Stimulated activated CD8-positive, alpha-beta memory T cell treated with anti-CD3 and anti-CD28 coated beads, Interleukin-7, amount 100 ng/mL, for 1 hour (primary cell): Measurements from ENCODE around the gene WIPF1.

Experiments
- DNase-seq, 2 donors: peaks; one replicate each; pipeline ENCODE4 v3.0.0-alpha.2; 2020; ENCODE audit warnings: low read depth in 2 of 2

The WIPF1 gene

DNA sequence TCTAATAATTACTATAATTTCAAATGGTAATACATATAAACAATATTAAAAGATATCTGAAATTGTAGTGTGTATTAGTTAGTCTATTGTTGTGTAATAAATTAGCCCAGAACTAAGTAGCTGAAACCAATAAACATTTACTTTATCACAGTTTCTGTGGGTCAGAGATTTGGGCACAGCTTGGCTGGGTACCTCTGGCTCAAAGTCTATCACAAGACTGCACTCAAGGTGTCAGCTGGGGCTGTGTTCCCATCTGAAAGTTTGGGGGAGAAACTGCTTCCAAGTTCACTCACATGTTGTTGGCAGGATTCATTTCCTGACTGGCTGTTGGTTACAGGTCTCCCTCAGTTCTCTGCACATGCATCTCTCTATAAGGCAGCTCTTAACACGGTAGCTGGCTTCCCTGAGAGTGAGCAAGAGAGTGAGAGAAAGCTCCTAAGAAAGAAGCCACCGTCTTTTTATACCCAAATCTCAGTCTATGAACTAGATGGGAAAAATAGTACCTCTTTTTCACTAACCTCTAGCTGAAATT is 25.6 kb upstream of the WIPF1 start:
- DNase-seq, result no peak

DNA sequence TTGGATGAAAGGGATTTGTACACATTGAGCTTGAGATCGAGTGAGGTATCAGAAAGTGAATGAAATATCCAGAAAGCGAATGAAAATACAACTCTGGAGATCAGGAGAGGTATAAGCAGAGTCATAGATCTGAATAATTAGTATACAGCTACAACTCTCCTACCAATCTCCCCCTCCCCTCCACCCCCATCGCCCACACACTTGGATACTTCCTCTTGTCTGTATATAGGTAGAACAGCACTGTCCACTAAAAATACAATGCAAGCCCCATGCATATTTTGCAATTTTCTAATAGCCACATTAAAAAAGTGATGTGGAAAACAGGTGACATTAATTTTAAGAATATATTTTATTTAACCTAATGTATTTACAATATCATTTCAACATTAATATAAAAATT is 23.7 kb upstream of the WIPF1 start:
- DNase-seq, result no peak

DNA sequence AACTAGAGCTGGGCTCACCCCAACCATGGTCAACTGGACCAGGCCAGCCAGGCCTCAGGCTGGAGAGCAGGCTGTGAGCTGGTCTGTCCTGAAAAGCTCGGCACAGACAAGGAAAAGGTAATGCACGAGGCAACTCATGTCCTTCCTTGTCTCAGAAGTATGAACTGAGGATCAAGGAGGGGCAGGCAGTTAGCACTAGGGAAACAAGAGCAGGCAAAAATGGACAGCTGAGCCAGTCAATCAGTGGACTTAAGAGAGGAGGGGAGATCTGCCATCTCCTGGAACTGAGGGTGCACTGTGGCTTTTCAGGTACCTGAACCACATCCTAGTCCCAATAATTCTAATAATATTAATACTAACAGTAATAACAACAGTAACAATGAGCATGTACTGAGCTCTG is 20.6 kb upstream of the WIPF1 start:
- no peak for DNase-seq

DNA sequence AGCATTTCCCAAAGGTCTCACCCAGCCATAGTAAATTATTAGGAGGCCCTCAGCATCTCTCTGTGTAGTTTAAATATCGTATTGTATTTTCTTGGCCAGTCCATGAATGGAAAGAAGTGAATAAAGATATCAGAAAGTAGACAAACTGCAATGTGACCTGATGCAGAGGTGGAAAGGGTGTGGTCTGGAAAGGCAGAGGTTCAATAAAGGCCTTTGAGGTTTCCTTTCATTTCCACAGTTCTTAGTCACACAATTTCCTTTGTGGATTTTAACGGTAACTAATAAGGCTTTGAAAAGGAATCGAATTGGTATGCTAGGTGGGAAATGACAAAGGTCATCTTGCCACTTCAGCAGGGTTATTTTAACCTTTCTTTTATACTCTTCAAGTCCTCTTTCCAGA is 20.1 kb upstream of the WIPF1 start:
- no peak for DNase-seq

DNA sequence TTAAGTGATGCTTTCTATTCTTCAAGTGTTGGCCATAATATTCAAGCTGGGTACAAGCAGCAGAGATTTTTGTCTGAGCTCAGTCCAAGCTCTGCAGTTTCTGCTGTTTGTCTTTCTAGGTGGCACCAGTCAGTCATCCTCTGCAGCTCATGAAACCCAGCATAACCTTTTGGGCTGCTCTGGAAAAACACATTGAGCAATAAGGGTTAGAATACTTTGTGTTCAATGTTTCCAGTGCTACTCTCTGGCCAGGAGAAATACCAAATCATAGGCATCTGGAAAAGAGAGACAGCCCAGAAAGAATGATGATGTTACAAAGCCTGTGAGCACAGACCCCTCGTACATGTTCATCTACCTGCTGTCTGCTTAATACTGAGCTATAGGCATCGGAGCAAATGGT is 19.5 kb upstream of the WIPF1 start:
- no peak for DNase-seq

DNA sequence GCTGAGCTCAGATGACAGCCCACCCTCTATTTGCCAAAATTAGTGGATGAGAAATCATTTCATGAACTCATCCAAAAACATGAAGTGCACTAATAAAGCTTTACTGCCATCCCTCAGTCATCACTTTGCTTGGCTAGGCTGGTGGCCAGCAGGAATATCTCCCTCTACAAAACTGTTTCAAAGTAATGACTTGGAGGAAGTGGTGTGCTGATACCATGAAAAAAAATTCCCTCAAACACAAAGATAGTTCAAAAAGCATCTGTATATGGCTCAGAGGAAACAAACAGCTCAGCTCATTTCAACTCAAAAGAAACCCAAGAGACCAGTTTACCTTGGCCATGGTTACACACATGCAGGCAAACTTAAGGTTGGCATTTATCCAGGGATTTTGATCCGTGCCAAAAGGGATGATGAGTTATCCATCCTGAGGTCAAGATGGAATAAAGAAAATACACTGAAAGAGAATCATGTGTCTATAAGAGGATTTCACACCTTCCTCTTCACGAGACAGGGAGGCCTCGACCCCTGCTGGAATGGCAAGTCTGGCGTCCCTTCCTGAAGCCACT is 18.4 kb upstream of the WIPF1 start:
- no peak for DNase-seq

DNA sequence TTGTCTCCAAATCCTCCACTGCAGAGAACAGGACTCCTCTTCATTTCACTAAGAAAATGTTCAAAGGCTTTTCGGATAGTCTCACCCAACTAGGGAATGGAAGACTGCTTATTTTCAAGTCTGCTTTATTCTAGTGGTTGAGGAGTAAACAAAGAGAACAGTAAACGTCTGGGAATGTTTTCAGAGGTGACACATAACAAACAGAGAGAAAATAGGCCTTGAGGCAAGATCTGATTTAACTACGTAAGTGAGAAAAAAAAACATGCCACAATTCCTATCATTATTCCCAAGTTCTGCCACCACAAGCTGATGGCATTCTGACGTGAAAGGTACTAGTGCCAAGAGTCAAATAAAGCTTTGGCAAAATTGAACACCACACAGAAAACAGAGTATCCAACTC is 16.7 kb upstream of the WIPF1 start:
- DNase-seq, result no peak

DNA sequence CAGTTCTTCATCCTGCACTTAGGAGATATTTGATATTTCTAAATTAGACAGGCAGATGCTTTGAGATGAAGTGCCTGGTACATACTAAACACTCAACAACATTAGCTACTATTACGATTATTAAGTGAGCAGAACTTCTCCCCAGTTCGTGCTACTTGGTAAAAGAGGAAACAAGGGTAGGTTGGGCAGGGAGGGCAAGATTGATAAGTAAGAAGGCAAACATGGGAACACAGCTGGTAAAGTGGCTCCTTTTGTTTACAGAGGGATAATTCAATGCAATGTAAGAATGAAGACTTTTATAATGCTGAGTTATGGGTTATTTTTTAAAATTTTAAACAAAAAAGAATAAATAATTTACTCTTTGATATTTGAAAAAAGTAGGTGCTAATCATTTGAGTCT is 15.9 kb upstream of the WIPF1 start:
- no peak for DNase-seq

DNA sequence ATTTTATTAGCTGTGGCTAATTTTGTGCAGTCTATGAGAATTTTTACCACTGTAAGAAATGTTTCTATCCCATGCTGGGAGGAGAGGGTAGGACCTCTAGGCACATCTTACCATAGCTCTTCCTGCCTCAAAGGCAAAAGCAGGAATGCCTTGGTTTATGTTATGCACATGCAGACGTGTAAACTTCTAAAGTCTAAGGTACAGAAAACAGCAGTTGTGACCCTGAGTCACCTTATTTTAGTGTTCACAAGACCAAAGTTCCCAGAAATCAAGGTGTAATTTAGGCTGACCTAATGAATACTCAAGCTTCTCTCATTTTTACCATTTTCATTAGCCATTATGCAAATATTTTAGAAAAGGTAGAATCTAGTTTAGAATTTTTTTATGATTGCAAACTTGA is 15.4 kb upstream of the WIPF1 start:
- DNase-seq, result no peak

DNA sequence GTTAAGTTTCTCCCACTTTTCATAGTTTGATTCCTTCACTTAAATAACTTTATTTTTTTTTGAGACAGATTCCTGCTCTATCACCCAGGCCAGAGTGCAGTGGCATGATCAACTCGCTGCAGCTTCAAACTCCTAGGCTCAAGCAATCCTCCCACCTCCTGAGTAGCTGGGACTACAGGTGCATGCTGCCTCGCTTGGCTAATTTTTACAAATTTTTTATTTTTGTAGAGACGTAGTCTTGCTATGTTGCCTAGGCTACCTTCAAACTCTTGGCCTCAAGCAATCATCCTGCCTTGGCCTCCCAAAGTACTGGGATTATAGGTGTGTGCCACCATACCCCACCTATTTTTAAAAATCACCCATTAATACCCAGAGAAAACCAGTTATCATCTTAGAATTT is 14.2 kb upstream of the WIPF1 start:
- DNase-seq, result no peak

DNA sequence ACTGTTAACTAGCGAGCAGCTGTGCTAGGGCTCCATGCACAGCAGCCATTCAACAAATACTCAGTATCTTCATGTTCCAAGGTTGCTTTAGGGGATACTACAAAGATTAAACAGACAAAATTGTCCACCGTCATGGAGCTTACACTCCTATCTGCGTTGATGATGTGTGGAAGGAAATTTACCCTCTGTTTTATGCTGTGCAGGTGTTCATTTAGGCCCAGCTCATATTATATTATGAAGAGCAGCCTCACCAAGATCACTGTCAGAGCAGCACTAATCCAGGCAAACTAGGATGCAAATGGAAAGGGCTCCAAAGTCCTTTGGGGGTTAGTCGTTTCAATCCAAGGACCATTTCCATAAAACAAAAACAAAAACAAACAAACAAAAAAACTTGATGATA is 13.4 kb upstream of the WIPF1 start:
- DNase-seq, result no peak

DNA sequence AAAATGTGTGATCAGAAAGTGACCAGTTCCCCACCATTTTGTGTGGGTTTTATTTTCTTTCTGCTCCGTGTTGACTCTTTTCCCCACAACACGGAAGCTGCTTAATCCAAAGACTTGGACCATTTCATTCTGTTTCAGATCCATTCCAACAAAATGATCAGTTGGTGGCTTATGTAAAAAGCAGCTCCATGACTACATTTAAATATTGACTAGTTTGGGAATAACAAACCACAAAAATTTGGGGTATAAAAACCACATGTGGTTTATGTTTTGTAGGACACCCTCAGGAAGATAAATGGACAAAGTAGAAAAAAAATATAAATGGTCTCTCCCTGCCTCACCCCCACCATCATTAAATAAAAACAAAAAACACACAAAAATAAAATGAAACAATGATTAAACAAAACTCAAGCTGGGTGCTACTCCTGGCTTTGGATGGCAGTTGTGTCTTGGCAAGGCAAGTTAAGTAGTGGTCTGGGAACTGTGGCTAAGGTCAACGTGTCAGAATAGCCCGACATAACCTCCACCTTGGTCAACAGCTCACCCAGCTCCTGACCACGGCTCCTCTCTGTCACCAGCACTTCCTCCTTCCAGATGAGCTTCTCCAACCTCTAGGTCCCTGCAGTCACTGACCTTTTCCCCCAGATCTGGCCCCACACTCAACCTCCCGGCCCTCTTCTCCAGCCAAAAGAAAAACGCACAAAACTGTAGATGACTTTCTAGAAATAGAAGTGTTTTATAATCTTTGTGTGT is 12.8 kb upstream of the WIPF1 start:
- no peak for DNase-seq

DNA sequence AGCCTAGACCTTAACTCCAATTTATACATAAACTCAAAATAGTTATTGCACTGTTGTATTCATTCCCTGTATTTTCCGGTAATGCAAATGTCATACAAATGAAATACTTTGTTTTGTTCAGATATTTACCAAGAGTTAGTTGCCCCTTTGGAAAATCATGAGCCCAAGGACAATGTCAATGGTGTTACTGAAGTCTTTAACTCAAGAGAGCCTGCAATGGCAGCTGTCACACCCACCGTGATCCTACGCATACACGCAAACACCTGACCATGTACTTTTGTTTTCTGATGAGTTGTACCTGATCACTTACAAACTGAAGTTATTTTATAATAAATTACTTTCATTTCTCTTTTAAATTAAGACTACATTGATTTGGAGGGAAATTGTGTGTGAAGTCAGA is 11.7 kb upstream of the WIPF1 start:
- no peak for DNase-seq

DNA sequence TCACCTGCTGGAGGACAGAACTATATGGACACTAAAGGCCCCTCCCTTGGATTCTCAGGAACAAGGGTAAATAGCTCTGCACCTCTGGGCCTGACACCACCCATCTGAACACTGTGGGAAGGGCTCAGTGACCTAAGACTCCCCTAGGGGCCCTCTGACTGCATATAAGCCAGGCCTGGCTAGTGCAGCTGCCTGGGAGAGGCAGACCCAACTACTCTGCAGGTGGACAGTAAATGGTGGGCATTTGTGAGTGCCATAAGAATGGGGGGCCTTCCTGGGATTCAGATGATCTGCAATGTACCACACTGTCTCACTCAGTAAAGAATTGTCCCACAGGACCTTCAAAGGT is 11.2 kb upstream of the WIPF1 start:
- DNase-seq, result no peak

DNA sequence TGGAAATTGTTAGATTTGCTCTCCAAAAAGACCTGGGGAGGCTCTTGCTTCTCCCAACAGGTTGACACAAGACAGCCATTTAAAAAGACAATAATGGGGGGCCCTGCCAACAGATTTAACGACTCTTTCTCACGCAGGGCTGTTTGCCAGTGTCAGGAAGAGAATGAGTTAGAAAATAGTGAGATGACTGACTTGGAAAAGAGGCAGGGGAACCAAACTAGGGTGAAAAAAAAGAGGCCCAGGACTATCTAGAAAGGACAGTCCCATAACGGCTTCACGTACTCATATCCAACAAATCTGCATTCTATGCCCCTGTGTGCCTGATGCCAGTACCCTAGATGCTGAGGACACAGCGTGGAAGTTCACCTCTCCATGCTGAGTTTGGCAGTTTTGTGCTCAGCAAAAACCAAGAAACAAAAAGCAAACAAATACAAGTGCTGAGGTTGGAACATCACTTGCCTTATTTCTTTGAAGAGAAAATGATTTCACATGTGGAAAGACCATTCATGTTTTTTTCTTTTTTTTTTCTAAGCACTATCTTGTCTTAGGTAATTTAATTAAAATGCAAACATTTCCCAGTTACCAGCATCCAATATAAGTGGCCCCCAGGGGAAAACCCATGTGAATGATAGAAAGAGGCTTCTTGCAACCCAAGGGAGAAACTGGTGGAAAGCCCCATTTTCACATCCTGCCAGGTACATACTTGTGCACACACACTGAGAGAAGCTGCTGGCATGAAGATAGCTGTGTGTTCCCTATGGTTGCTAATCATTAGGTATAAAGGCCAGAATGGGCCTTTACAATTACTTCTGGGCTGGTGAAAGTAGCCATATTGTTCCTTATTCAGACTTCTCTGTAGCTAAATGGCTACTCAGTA is 10.6 kb upstream of the WIPF1 start:
- no peak for DNase-seq

DNA sequence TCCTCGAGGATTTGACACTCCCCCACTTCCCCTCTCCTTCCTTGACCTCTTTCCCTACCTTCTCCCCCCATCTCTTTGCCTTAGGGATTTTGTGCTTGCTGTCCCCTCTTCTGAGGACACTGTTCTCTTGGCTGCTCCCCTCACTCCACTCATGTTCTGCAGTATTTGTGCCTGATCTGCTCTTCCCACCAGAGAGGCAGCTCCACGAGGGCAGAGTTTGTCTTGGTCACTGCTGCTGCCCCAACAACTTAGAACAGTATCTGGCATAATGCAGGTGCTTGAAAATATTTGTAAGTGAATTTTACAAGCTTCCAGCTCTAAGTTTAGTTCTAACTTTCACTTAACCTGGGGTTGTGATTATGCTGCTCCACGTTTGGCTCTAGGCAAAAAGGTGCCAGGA is 10.0 kb upstream of the WIPF1 start:
- DNase-seq, result no peak

DNA sequence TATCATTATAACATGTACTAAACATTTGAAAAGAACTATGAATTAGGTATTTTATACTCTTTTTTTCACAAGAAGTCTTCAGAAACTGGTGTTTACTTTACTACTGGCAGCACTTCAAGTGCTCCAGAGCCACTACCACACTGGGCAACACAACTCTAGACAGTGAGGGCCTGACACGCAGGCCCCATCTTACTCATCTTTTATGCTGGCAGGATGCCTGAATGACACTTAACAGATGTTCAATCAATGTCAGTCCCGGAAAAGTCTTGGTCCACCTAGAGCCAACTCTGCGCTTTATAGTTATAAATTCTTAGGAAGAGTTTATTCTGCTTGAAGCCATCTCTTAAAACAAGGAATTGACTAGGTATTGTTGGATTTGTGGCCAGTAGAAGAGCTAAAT is 8.7 kb upstream of the WIPF1 start:
- no peak for DNase-seq

DNA sequence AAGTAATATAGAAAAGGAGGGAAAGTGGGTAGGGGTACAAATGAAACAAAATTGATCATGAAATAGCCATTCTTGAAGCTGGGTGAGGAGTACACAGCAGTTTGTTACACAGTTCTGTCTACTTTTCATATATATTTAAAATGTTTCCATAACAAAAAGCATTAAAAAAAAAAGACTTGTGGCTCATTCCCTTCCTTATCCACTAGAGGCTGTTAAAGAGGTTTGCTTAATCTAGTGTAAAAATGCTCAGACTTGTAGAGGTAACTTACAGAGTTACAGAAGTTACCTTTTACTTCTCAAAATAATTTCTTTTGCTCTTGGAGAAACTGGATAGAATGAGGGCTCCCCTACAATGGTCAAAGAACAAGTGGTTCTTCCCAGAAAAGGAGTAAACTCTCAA is 8.1 kb upstream of the WIPF1 start:
- DNase-seq, result no peak

DNA sequence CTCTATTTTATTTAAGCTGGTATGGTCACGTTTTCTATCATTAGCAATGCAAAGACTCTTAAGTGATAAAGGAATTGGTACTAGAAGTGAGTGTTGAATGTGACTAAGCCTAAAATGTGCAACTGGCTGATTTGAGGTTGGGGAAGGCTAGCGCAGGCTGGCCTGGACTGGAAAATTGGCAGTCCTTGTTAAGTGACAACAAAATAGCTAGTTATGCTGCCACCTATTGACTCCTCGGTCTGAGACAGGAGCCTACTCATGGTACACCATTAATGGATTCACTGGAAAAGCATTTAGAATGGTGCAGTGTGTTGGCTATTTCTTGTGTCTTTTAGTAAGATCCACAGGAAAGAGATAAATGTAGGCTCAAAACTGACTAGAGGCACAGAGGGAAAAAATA is 5.7 kb upstream of the WIPF1 start:
- peak in 1 of 2 donors; percentile 19 for DNase-seq

DNA sequence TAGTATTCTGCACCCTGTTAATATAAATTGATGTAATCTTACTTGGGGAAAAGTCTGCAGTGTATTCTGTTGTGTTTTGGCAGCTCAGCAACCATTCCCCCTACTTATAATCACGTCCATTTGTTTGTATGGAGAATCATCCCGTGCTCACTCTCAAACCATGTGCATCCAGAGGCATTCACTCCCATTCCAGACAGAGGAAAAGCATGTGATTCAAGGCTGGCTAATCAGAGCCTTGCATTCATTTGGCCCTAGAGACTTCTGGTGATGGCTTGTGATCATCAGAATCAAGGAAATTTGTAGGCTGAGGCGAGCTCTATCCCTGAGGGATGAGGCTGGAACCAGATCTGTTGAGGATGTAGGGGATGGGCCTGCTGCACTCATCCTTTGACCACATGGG is 5.1 kb upstream of the WIPF1 start:
- no peak for DNase-seq

DNA sequence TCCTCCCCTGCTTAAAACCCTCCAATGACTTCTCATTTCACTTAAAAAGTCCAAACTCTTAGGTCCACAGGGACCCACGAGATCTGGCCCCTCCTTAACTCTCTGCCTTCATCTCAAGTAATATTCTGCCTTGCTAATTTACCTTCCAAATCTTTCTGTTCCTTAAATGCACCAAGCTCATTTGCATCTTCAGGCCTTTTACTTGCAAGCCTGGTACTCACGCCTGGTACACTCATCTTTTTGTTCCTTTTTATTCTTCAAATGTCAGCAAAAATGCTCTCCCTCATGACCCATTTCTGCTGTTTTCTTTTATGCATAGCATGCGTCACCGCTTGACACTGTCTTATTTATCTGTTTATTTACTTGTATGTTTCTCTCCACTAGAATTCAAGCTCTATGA is 2.7 kb upstream of the WIPF1 start:
- no peak for DNase-seq

DNA sequence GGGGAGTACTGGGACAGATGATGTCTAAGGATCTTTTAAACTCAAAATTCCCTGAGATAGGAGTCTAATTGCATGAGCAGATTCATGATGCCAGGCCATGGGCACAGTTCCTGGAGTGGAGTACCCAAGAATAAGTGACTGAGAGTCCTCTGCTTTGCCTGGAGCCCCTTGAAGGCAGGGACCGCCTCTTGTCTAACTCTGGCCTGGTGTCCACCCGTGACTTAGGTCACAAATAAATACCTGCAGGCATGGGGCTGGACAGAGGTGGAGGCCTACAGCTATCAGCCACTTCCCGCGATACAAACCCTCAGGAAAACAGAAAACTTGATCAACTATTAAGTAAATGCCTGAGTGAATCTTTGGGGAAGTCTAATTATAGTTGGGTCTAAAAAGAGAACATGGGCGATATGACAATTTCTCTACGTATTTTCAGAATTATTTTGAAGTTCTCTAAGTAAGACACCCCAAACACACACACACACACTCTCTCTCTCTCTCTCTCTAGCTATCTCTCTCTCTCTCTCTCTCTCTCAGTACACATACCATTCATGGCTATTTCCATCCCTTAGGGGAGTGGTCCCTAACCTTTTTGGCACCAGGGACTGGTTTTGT is 1.8 kb upstream of the WIPF1 start:
- DNase-seq, result no peak

DNA sequence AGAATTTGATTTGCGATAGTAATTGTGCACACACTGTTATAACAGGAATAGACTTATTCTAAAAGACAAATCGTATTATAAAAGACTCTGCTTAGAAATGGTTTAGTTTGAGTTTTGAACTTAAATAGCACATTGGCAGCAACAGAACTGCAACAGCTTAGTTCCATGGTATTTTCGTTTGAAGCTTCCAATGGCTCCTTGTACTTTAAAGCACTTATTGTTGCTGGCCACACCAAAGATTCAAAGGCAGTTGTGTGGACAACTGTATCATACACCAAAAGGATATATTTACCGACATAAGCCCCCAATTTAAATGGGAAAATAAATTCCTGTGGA is 627 bp downstream of the WIPF1 start:
- DNase-seq, result no peak
